Measurements from ENCODE around the gene RALGPS2.

Gene RALGPS2

GRCh38 chr1:178724728-178725465, at the start of gene RALGPS2:
Gene RALGPS2 (plus strand): TSS chr1:178725244. CDS start chr1:178776765, 51,521 bp downstream.
- peak; percentile 69 for DNase-seq

GRCh38 chr1:178679237-178679636, 45.8 kb upstream of the RALGPS2 start:
- no peak for DNase-seq

GRCh38 chr1:178682429-178682828, 42.6 kb upstream of the RALGPS2 start:
- DNase-seq, result no peak

- DNase-seq, result no peak
Observed at GRCh38 chr1:178682886-178683285, 42.2 kb upstream of the RALGPS2 start.

GRCh38 chr1:178683291-178683690, 41.8 kb upstream of the RALGPS2 start:
- no peak for DNase-seq

- DNase-seq, result no peak
Observed at GRCh38 chr1:178684111-178684510, 40.9 kb upstream of the RALGPS2 start.

- DNase-seq, result no peak
Observed at GRCh38 chr1:178684542-178685000, 40.5 kb upstream of the RALGPS2 start.

- DNase-seq, result peak; percentile 91
Observed at GRCh38 chr1:178686407-178686806, 38.6 kb upstream of the RALGPS2 start.

GRCh38 chr1:178688244-178688643, 36.8 kb upstream of the RALGPS2 start:
- no peak for DNase-seq

- no peak for DNase-seq
Observed at GRCh38 chr1:178689769-178690168, 35.3 kb upstream of the RALGPS2 start.

GRCh38 chr1:178690496-178690895, 34.5 kb upstream of the RALGPS2 start:
- peak; percentile 69 for DNase-seq

GRCh38 chr1:178692564-178693327, 32.3 kb upstream of the RALGPS2 start:
- DNase-seq, result no peak

GRCh38 chr1:178693366-178693765, 31.7 kb upstream of the RALGPS2 start:
- DNase-seq, result no peak

GRCh38 chr1:178694923-178695525, 30.0 kb upstream of the RALGPS2 start:
- DNase-seq, result no peak

GRCh38 chr1:178702146-178702545, 22.9 kb upstream of the RALGPS2 start:
- no peak for DNase-seq

GRCh38 chr1:178704833-178705232, 20.2 kb upstream of the RALGPS2 start:
- DNase-seq, result no peak

- DNase-seq, result no peak
Observed at GRCh38 chr1:178706432-178706831, 18.6 kb upstream of the RALGPS2 start.

- no peak for DNase-seq
Observed at GRCh38 chr1:178713259-178713658, 11.8 kb upstream of the RALGPS2 start.

- no peak for DNase-seq
Observed at GRCh38 chr1:178714453-178714852, 10.6 kb upstream of the RALGPS2 start.

GRCh38 chr1:178716111-178716510, 8.9 kb upstream of the RALGPS2 start:
- no peak for DNase-seq

- no peak for DNase-seq
Observed at GRCh38 chr1:178718520-178718919, 6.5 kb upstream of the RALGPS2 start.

GRCh38 chr1:178723546-178723945, 1.5 kb upstream of the RALGPS2 start:
- DNase-seq, result no peak

GRCh38 chr1:178724376-178724727, 692 bp upstream of the RALGPS2 start:
- DNase-seq, result no peak
